Renal pelvis (tissue), 4 donors: Measurements from ENCODE around the gene ALOX12B. TPM values are rescaled to one million over a fixed set of nuclear protein-coding genes. Genes with fewer than 3 reads are reported as not detected.
"Not testable (repeated sequence)": the region's sequence is repeated elsewhere in the genome, so short reads cannot be mapped to it uniquely, and the experiment has no call there.

Source experiments
- DNase-seq: peaks from one replicate; pipeline ENCODE4 v3.0.0-alpha.2; 2013
- polyA plus RNA-seq, 3 donors: library from polyadenylated mRNA; unstranded; fragments of 120-200 nt; gene quantifications; one replicate each; pipeline ENCODE4 v1.2.1, GENCODE V29; 2013; ENCODE audit not compliant: insufficient read length in 3 of 3

Gene ALOX12B
- polyA plus RNA-seq, 3 donors = 0.48 to 1.0 (median 0.90) TPM

DNA sequence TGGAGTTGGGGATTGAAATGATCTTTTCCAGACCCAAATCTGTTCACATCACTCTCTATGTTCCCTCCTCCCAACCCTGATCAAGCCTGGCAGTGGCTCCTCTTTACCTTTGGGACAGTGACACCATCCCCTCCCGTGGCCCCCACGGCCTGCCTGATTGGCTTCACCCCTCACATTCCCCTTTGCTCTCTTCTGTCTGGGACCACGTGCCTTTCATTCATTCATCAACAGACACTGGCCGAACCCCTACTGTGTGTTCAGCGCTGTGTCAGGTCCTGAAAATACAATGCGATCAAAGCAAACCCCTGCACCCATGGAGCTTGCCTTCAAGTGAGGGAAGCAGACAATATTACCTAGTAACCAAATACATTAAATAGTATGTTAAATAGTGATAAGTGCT, 2.2 kb upstream of the ALOX12B start:
- no peak for DNase-seq

DNA sequence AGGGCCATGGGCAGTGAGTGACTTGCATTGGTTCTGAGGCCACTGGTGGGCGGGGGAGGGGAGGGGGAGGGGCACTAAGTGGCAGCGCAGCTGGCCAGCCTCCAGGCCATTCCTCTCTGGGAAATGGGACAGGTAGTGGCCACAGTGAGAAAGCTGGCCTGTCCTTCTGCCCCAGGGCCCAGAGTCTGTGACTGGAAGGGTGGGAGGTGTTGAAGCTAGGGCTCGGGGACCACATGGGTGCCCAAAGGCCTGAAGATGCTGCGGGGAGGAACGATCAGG, 375 bp upstream of the ALOX12B start:
- DNase-seq = no peak

DNA sequence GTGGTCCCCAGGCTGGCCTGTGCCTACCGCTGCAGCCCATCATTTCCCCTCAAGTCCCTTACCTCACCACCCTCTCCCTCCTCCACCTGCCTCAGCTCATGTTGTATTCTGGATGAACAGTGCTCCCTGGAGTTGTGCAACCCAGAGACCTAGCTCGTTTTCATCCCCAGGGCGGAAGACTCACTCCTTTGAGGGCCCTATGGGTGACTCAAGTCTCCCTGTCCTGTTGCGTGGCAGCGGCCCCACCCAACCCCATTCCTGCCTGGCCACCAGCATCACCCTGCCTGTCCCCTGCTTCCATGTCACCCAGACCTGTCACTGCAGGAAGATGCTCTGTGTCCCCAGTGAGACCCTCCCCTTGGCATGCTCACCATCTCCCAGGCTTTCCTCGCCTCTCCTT, 3.3 kb downstream of the ALOX12B start:
- no peak for DNase-seq

DNA sequence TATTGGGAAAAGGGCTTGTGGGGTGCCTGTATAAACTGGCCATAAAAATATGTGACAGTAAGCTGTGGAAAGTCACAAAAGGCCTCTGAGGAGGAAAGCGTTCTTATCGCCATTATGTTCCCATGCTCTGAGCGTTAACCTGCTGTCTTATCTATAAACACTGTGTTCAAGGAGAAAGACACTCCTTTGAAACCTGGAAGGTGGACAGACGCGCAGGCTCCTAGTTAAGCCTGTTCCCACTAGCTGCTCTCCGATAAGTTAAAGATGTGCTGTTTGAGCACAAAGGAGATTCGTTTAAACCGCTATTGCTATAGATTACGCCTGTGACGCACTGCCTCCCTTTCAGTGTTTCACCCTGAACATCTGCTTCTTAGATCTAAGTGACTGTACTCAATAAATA, 5.2 kb downstream of the ALOX12B start:
- DNase-seq = no peak

DNA sequence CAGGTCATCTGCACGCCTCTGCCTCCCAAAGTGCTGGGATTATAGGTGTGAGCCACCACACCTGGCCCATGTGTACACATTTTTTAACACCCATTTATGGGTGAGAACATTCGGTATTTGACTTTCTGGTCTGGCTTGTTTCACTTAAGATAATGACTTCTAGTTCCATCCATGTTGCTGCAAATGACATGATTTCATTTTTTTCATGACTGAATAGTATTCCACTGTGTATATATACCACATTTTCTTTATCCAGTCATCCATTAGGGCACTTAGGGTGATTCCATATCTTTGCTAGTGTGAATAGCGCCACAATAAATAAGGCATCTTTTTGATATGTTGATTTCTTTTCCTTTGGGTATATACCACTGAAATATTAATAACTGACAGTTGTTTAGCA, 5.6 kb downstream of the ALOX12B start:
- DNase-seq = no peak

DNA sequence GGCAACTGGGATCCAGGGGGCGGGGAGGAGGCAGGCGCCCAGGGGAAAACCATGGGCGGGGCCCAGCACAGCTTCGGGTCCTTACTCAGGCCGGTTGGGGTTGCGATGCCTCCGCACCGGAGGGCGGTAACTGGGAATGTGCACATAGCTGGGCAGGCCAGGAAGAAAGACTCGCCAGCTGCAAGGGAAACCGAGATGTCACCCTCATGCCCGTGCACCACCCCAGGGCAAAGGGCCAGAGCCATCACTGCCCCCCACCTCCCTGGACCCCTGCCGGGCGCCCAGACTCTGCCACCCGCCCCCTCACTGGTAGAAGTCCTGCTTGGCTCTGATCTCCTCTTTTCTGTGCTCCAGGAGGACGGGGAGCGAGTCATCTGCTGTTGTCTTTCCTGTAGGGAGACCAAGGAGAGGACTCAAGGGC, 6.7 kb downstream of the ALOX12B start:
- DNase-seq = no peak

DNA sequence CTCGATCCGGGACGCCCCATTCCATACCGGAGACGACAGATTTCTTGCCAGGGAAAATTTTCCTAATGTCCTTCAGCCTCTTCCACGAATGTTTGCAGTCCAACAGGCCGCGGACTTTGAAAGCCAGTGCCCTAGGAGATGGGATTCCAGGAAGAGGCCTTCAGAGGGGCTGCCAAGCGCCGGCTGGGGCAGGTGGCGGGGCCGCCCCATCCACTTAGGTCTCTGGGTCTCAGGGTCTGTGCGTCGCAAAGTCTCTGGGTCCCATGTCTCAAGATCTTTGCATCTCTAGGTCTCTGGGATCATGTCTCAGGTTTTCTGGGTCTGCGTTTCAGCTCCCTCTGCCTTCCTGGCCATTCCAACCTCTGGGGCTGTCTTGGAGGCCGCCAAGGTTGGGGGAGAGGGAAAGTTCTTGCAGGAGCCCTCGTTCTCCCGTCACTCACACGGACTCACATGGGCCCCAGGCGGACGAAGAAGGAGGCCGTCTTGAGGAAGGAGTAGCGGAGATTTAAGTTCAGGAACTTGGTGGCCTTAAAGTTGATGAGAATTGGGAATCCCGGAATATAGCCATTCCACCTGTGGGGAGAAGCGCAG, 7.2 kb downstream of the ALOX12B start:
- DNase-seq = no peak

DNA sequence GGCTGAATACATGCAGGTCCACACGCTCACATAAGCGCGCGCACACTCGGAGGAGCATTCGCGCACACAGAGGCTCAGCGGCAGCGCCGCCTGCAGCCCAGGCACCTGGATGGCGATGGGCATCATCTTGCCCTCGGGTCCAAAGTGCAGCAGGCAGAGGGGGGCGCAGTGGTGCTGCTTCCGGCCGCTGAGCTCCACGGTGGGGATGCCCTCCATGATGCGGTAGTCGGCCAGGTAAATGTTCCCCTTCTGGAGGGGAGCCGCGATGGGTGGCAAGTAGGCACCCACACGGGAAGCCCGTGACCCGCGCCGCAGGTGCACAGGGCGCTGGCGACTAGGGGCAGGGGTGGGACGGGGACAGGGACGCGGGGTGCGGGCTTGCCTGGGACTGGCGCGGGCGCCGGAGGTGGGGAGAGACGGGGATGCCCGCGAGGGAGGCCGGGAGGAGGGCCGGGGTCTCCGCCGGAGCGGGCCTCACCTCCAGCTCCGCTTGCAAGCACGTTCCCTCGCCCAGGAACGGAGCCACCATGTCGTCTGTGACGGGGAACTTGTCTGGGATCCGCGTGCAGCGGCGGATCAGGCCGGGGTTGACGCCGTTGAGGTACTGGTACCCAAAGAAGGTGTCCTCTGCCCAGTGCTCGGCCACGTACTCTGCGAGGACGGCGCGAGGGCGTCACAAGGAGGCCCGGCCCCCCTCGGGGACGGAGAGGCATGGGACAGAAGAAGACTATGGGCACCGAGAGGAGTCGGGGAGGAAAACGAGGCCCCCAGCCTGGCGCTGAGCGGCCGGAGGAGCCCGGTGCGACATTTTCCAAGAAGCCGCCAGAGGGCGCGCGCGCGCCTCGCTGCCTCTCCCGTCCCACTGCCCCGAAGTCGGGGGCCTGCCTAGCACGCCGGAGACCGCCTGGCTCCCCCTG, 8.0 kb downstream of the ALOX12B start:
- peak; percentile 65 for DNase-seq

DNA sequence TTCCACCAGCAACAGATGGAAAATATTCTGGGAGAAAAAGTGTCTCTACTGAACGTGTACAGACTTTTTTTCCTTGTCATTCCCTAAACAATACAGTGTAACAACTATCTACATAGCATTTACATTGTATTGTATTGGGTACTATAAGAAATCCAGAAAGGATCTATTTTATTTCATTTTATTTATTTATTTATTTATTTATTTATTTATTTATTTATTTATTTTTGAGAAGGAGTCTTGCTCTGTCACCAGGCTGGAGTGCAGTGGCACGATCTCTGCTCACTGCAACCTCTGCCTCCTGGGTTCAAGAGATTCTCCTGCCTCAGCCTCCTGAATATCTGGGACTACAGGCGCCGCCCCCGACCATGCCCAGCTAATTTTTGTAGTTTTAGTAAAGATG, 9.6 kb downstream of the ALOX12B start:
- not testable (repeated sequence) for DNase-seq

DNA sequence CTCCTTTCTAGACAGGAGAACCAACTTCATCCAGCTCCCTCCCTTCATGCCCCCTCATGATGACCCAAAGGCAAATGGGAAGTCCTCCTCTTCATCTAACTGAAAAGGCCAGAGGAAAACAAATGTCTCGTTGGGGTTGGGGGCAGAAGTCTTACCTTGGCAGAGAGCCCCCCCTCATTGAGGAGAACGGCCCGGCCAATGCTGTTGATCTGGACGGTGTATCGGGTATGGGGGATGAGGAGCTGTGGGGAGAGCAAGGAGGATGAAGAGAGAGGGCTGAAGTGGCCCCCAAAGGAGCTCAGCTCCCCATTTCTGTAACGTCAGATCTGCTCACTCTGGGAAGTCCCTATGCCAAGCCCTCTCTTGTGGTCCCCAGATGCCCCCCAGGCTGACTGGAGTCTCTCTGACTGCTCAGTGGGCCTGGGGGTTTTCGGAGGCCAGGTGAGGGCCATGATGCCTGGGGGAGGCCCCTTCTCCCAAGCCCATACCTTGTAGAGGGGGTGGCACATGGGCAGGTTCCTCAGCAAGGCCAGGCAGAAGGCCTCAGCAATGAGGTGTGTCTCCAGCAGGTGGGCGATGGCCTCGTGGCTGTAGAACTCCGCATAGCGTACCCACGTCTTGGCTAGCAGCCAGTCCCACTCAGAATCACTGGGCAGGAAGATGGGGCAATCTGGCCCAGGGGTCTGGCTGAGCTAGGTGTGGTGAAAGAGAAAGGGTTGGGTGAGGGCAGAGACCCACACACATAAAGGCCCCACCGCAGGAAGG, 10.8 kb downstream of the ALOX12B start:
- DNase-seq = no peak

DNA sequence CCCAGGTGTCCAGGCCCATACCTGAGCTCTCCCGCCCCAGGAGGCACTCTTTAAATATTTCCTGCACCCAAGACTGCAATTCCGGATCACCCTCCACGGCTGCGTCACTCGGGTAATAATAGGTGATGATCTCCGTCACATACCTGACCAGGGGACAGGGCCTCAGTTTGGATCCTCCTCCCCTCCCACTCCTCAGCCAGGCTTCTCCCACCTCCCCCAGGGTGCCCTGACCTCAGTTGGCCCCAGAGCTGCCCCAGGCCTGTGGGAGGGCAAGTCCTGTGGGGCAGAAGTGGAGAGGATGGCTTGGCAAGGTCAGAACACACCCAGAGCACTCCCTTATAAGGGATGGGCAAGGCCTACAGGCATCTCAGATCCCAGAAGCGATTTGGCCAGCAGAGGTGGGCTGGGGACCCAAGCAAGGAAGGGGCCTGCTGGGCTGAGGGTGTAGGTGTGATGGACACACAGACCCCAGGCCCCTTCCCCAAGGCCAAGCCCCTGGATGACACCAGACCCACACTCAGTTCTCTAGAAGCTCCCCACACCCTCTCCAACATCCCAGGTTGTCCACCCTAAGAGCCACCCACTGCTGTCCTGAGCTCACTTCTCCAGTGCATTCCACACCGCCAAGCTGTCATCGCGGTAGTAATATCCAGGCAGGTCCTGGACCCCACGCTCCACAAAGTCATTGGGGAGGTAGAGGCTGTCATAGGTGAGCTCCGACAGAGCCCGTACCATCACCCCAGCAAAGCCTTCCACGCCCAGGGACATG, 11.8 kb downstream of the ALOX12B start:
- no peak for DNase-seq

DNA sequence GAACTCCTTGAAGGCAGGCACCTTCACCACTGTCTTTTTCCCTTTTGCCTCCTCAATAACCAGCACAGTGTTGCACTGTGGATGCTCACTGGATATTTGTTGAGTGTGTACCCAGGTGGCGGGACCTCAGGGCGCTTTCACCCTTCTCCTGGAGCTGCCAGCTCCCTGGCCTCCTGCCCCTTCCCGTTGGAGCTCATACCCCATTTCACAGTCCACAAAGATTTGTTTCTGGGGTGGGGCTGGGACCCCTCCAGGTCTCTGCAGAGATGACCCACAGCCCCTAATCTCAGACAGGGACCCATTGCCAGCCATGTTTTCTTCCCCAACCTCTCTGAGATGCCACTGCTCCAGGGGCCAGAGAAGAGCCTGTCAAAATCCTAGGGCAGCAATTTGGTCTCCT, 12.4 kb downstream of the ALOX12B start:
- DNase-seq = no peak

DNA sequence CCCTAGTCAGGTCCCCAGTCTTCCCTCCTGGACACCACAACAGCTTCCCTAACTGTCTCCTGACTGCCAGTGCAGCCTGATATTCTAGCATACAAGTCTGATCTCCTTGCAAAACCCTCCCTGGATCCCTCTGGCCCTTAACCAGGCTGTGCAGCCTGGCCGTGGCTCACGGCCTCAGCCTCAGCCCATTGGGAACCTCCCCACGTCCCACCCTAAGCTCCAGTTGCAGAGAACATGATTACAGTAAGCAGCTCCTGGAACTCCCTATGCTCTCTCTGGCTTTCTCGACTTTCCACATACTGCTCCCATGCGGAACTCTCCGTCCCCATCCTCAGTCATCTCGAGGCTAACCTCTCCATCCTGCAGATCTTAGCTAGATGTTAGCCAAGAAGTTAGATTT, 13.0 kb downstream of the ALOX12B start:
- DNase-seq = no peak

DNA sequence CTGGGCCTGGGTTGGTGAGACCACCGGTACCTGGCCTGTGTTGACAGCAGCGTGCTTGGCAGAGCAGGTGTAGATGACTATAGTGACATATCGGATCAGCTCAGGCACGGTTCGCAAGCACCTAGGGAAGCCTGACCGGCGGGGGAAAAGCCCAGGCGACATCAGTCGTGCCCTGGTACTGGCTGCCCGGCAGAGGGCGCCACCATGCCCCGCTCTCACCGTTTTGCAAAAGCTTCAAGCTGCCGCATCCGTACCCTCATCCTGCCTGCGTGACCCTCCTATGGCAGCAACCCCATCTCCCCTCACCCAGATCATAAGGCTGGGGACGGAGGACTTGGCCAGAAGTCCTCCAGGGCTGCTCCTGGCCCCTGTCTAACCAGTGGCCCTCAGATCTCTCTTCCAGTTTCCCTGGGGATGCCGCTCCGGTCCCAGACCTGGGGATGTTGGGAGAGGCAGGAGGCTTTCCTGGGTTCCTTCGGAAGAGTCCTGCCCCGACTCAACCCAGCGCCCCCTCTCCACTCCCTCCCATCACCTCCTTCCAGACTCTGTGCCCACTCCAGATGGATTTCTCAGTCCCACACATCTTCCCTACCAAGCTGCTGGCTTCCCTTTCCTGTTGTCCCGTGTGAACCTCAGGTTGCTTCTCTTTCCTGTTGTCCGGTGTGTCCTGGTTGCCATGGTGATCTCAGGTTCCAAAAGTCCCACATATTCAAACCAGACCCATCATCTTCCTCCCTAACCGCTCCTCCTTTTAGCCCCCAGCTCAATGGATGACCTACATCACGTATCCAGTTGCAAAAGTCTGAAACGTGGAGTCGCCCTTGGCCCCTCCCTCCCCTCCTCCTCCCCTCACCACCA, 13.7 kb downstream of the ALOX12B start:
- peak; percentile 62 for DNase-seq

DNA sequence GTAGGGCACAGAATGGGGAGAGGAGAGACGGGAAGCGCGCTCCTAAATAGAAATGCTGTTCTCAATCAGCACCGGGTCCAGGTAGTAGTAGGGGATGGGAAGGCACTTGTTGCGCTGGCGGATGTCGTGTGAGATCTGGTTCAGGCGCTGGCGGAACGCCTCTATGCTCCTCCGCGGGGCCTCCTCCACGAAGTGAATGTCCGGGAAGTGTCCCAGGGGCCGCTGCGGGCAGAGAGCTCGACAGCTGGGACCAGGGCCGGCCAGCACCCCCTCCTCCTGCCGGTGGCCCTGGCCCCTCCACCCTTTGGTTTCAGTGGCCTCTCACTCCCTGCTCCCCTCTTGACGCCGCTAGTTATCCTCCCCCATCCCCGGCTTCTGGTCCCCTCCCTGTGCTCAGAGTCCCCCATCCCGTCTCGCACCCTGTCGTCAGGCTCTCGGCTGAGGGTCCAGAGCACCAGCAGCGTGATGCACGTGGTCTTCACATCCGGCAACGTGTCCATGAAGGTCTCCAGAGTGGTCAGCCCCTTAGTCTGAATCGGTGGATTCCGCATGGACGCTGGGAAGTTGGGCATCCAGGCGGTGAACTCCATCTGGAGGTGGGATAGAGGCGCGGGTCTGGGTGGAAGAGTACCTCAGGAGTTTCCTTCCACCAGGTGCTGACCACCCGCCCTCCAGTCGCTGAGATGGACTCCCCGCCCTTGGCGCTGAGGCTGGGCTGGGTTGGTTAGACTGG, 14.6 kb downstream of the ALOX12B start:
- no peak for DNase-seq

DNA sequence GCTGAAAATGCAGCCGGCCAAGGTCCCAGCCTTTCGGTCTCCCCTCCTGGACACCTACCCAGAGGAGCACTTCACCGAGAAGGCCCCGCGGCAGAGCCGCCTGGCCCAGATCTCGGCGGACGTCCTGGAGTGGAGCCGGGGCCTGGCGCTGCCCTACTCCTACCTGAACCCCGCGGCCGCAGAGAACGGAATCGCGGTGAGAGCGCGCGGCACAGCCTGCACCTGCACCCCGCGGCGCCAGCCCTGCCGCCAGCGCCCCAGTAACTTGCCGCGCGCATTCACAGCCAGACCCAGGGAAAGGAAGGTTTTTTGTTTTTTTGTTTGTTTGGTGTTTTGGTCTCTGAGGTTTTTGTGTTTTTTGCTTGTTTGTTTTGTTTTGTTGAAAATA, 15.2 kb downstream of the ALOX12B start:
- DNase-seq = no peak

DNA sequence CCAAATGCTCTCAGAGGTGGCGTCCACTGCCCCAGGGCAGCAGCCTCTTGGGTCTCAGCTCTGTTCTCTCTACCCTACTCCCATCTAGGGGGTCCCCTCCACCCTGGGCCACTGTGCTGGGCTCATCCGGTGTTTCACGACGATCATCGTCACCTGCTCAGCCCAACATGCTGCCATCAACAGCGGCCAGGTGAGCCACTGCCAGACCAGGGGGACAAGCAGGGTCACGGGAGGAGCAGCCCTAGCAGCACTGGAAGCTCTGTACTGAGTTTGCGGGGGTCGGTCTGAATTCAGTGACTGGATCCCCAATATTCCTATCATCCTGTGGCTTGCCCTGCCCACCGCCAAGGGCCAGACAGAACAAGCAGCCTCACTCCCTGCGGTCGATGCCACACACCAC, 16.0 kb downstream of the ALOX12B start:
- DNase-seq = no peak

DNA sequence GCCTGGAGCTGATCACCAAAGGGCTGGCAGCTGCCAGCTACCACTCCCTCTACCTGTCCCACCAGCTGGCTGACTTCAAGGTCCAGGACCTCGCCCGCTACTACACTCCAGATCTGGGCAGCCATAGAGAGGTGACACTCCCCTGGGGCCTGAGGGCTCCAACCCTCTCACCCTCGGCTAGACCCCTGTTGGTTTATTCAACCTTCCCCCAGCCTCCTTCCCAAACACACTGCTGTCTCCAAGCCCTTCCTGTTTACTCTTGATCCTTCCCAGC, 18.0 kb downstream of the ALOX12B start:
- DNase-seq = no peak

DNA sequence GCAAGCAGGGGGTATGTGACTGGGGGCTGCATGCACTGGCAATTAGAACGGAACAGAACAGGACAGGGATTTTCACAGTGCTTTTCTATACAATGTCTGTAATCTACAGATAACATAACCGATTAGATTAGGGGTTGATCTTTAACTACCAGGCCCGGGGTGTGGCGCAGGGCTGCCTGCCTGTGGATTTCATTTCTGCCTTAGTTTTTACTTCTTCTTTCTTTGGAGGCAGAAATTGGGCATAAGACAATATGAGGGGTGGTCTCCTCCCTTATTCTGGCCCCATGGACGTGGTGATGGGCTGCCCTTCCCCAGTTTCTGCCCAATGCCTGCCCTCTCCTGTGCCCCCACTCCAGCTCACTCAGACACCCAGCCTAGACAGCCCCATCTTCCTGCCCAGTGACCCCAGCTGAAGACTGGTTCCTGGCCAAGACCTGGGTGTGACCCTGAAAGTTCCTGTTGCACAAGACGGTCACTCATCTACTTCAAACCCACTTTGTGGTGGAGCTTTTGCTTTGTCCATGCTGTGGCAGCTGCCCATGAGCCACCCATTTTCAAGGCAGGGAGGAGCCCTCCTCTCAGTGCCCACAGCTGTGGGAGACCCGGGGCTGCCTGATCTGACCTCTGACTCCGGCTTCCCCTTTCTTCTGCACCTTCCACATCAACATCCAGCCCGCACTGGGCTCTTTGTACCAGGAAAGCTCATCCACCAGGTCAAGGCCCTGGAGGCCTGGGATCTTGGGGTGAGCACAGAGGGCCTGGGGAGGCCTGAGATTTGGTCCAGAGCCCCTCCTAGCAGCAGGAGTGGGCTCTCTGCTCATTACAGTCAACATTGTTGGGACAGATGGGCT, 18.6 kb downstream of the ALOX12B start:
- DNase-seq = no peak

DNA sequence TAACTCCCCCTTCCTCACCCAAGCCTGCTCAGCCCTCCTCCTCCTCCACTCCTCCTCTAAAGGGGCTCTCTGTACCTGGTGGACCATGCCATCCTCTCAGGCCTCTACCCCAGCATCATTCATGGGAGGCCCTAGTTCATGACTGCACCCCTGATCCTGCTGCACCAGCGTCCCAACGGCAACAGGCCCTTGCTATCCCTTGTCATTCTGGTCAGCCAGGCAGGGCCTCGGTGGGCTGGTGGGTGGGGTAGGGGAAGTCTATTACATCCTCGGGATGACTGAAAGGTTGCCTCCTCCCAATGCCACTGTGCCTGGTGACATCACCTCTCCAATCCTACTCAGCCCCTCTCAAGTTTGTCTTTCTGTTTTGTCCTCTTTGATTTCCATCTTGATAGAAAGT, 19.7 kb downstream of the ALOX12B start:
- DNase-seq = no peak
